Measurements from ENCODE around the gene SKIC8. TPM values are rescaled to one million over a fixed set of nuclear protein-coding genes. Genes with fewer than 3 reads are reported as not detected.
A peak's percentile ranks its signal among the peaks of the same experiment; 100 is the strongest.

SKIC8 gene
- total and polyA plus RNA-seq, 12 donors = 45.9 to 137 (median 64.1) TPM

DNA sequence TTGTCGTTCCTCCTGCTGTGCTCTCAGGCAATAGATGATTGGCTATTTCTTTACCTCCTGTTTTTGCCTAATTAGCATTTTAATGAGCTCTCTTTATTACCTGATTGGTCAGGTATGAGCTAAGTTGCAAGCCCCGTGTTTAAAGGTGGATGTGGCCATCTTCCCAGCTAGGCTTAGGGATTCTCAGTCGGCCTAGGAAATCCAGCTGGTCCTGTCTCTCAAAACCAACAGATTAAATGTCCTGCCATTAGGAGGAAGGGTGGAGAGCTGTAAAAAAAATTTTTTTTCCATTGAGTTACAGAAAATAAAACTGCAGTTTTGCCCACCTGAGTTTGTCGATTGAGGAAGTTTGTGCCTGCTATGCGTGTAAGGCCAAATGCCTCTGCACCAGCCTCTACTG is 59.6 kb downstream of the SKIC8 start:
- peaks cover 5 to 7% of the 10 kb centered on the region in 2 donors for H3K4me1 ChIP-seq (replicated peaks in 1 of 2)
- TF ChIP-seq POLR2A (IDR thresholded peaks at IDR 0.05) = no peak
- TF ChIP-seq, protein P1, sequence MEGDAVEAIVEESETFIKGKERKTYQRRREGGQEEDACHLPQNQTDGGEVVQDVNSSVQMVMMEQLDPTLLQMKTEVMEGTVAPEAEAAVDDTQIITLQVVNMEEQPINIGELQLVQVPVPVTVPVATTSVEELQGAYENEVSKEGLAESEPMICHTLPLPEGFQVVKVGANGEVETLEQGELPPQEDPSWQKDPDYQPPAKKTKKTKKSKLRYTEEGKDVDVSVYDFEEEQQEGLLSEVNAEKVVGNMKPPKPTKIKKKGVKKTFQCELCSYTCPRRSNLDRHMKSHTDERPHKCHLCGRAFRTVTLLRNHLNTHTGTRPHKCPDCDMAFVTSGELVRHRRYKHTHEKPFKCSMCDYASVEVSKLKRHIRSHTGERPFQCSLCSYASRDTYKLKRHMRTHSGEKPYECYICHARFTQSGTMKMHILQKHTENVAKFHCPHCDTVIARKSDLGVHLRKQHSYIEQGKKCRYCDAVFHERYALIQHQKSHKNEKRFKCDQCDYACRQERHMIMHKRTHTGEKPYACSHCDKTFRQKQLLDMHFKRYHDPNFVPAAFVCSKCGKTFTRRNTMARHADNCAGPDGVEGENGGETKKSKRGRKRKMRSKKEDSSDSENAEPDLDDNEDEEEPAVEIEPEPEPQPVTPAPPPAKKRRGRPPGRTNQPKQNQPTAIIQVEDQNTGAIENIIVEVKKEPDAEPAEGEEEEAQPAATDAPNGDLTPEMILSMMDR (IDR thresholded peaks at IDR 0.05) = no peak
- no peaks in the 10 kb centered on the region for H3K9me3 ChIP-seq (replicated peaks in 1 of 3)
- H3K36me3 ChIP-seq (replicated peaks in 1 of 2) = no peaks in the 10 kb centered on the region
- no peak overlapping the region for H3K27ac ChIP-seq
- H3K4me3 ChIP-seq = no peak overlapping the region
- DNase-seq = no peak
- intact Hi-C loops (cut with DNase I) = loop anchor here (2.0 to 10.0 kb wide), 5 partner anchors 63 to 275 kb away; no protein-coding TSS in a partner anchor
- 89 to 97% (median 94%) methylated on average over 5 of the region's 5 CpGs for WGBS, 4 donors
- no peaks in the 10 kb centered on the region for H3K27me3 ChIP-seq

DNA sequence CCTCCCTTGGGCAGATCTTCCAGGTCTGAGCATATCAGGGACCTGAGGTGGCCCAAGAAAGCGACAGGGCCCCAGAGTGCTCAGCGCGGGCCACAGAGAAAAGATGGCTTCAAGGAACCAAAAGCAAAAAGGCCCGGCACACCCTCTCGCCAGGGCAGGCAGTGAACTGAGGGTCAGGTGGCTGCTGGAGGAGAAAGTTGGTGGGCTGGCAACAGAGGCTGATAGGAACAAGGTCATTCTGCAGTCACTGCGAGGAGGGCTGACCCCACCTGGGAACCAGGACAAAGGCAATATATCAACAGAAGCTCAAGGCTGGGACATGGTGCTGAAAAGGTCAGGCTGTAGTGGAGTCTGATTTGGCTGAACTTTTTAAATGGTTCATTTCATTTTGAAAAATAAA is 62.3 kb downstream of the SKIC8 start:
- no peak for TF ChIP-seq POLR2A (IDR thresholded peaks at IDR 0.05)
- no peaks in the 10 kb centered on the region for H3K27me3 ChIP-seq
- 43 to 66% (median 55%) methylated on average over 6 of the region's 6 CpGs for WGBS, 4 donors
- H3K4me1 ChIP-seq (replicated peaks in 1 of 2) = peaks cover 5 to 7% of the 10 kb centered on the region in 2 donors
- H3K36me3 ChIP-seq (replicated peaks in 1 of 2) = no peaks in the 10 kb centered on the region
- peak overlapping the region in 4 of 5 donors; percentile 62 to 70 (median 64) for H3K27ac ChIP-seq
- H3K4me3 ChIP-seq = no peak overlapping the region
- peak in 6 of 7 donors; percentile 46 to 81 (median 70) for DNase-seq
- intact Hi-C loops (cut with DNase I) = loop anchor here (10.0 kb wide), 2 partner anchors 62 to 272 kb away; no protein-coding TSS in a partner anchor
- H3K9me3 ChIP-seq (replicated peaks in 1 of 3) = no peaks in the 10 kb centered on the region

DNA sequence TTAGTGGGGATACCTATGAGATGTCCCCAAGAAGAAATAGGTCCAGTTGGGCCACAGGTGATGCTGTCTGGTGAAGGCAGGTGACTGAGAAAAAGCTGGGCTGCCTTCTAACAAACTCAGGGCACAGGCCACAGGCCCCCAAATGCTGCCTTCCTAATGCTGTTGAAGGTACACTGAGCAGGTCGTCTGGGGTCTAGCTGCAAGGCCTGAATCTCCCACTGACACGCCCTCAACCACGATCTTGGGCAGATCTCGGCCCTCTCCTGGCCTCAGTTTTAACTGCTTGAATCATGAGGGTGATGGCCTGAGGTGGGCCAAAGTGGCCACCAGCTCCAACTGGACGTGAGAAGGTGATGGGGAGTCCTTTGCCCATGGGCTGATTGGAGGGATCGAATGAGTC is 62.9 kb downstream of the SKIC8 start:
- intact Hi-C loops (cut with DNase I) = loop anchor here (10.0 kb wide), 2 partner anchors 62 to 272 kb away; no protein-coding TSS in a partner anchor
- no peaks in the 10 kb centered on the region for H3K36me3 ChIP-seq (replicated peaks in 1 of 2)
- 83 to 94% (median 84%) methylated on average over 5 to 6 of the region's 6 CpGs for WGBS, 4 donors
- peak overlapping the region in 4 of 5 donors; percentile 62 to 70 (median 64) for H3K27ac ChIP-seq
- H3K4me3 ChIP-seq = no peak overlapping the region
- DNase-seq = no peak
- H3K9me3 ChIP-seq (replicated peaks in 1 of 3) = no peaks in the 10 kb centered on the region
- peaks cover 5 to 7% of the 10 kb centered on the region in 2 donors for H3K4me1 ChIP-seq (replicated peaks in 1 of 2)
- TF ChIP-seq, protein P1 (IDR thresholded peaks at IDR 0.05) = no peak
- TF ChIP-seq POLR2A (IDR thresholded peaks at IDR 0.05) = no peak
- no peaks in the 10 kb centered on the region for H3K27me3 ChIP-seq

DNA sequence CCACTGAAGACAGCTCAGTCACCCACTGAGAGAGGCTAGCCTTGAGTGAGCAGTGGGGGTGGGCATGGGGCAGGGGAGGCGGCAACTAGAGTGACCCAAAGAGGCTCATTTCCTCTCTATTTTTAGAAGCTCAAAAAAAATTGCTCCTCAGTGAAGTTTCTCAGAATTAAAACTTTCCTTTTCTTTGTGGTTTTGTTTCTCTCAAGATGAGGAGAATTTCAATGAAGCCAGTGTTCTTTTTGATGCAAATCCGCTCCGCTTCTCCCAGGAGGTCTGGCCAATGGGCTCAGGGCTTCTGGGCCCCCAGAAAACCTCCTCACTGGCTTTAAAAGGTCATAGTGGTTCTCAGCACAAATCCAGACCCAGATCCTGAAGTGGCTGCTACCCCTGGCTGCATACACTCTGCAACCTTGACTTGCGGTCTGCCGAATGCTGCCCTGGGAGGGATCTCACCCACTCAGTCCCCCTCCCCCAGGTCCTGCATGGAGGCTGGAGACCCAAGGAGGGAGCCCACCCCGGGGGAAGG is 64.8 kb downstream of the SKIC8 start, which contains the start of gene ACSBG1:
Gene ACSBG1 (minus strand): TSS at position 51 of the 526 bp plus-strand sequence. CDS start 64 bp downstream, outside the sequence.
- no peak for TF ChIP-seq POLR2A (IDR thresholded peaks at IDR 0.05)
- TF ChIP-seq, protein P1 (IDR thresholded peaks at IDR 0.05) = no peak
- no peaks in the 10 kb centered on the region for H3K9me3 ChIP-seq (replicated peaks in 1 of 3)
- no peaks in the 10 kb centered on the region for H3K27me3 ChIP-seq
- intact Hi-C loops (cut with DNase I) = loop anchor here (10.0 kb wide), 2 partner anchors 60 to 270 kb away; no protein-coding TSS in a partner anchor
- H3K27ac ChIP-seq = no peak within 1 kb of the TSS
- no peak for DNase-seq
- WGBS, 4 donors = 51 to 71% (median 59%) methylated on average over 6 of the region's 6 CpGs
- peaks cover 5 to 7% of the 10 kb centered on the region in 2 donors for H3K4me1 ChIP-seq (replicated peaks in 1 of 2)
- H3K4me3 ChIP-seq = no peak within 1 kb of the TSS
- H3K36me3 ChIP-seq (replicated peaks in 1 of 2) = no peaks in the 10 kb centered on the region

All from adrenal gland (tissue), 12 donors.